ENCODE results near the gene SPAG9.

SPAG9 gene

DNA sequence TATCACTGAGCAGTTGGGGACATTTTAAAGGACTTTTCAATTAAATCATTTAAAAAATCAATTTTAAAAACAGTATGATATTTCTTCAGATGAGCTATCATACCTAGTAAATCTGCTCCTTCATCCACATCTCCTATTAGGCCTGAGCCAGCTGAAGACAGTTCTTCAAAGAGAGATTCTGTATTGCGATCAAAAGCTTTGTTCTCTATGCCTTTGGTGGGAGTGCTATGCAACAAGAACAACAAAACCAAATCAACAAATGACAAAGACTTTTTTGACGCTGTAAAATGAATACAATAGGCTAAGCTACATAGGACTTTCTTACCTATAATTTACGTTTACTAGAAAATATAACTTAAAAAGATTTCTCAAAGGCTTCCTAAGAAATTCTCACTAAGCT, 106.5 kb downstream of the SPAG9 start:
- H2BK5ac ChIP-seq (ENCODE audit: low read depth, low read length, poor library complexity, severe bottlenecking): no peak overlapping the region
- H2AFZ ChIP-seq (ENCODE audit: low read depth, low read length): no peak overlapping the region
- peaks cover 15% of the 10 kb centered on the region for H3K79me1 ChIP-seq (replicated peaks; ENCODE audit: low read length, poor library complexity, severe bottlenecking)
- no peaks in the 10 kb centered on the region for H3K4me1 ChIP-seq (ENCODE audit: control insufficient read depth, insufficient read depth, low read depth, low read length)
- no peaks in the 10 kb centered on the region for H3K9me3 ChIP-seq (ENCODE audit: control insufficient read depth, low read length)
- no peak overlapping the region for H3K4ac ChIP-seq (ENCODE audit: low read depth in 1 of 2, low read length in 2 of 2)
- no peak overlapping the region for H3K4me2 ChIP-seq (ENCODE audit: low read length, poor library complexity, severe bottlenecking)
- peak overlapping the region; percentile 70 for H3K9ac ChIP-seq (ENCODE audit: low read length)
- DNase-seq: no peak
- H2AK5ac ChIP-seq (ENCODE audit: low read length, severe bottlenecking): no peak overlapping the region
- H3K18ac ChIP-seq (ENCODE audit: low read depth in 1 of 2, low read length in 2 of 2): no peak overlapping the region
- WGBS: 91% methylated on average over 1 of the region's 3 CpGs
- no peak overlapping the region for H3K14ac ChIP-seq (ENCODE audit: low read length in 2 of 2)
- H3K4me3 ChIP-seq (ENCODE audit: insufficient read depth in 1 of 2, low read depth in 1 of 2, low read length in 2 of 2): no peak overlapping the region
- H2BK120ac ChIP-seq (ENCODE audit: low read depth, low read length): no peak overlapping the region
- H3K23ac ChIP-seq (ENCODE audit: low read length in 2 of 2): no peak overlapping the region
- no peak overlapping the region for H2BK15ac ChIP-seq (ENCODE audit: low read depth, poor library complexity, severe bottlenecking)
- no peaks in the 10 kb centered on the region for H3K27me3 ChIP-seq (ENCODE audit: control insufficient read depth in 1 of 2, insufficient read depth in 1 of 2, low read length in 2 of 2)
- peaks cover 9 to 70% of the 10 kb centered on the region in 2 experiments for H3K36me3 ChIP-seq (ENCODE audit: control insufficient read depth in 1 of 2, insufficient read depth in 2 of 2, low read depth in 1 of 2, low read length in 2 of 2)
- H4K91ac ChIP-seq (ENCODE audit: low read length): no peak overlapping the region
- no peak overlapping the region for H4K8ac ChIP-seq (ENCODE audit: low read length)
- no peak overlapping the region for H3K27ac ChIP-seq (ENCODE audit: low read length, poor library complexity, severe bottlenecking)
- H2BK12ac ChIP-seq (ENCODE audit: low read length in 2 of 2): no peak overlapping the region

DNA sequence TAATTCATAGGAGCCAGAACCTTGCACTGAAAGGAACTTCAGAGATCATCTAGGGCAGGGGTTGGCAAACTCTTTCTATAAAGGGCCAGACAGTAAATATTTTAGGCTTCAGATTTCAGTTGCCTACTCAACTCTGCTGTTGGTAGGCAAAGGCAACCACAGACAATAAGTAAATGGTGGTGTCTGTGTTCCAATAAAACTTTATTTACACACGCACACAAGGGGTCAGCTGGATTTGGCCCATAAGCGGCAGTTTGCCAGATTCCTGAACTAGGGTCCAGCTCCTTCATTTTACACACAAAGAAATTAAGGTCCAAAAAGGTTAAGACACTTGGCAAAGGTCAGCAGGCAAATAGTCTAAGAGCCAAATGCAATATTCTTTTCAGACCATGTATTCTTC, 107.3 kb downstream of the SPAG9 start:
- Histone ChIP-seq H3K27ac (ENCODE audit: low read length, poor library complexity, severe bottlenecking) (no peak overlapping the region), H2AK5ac (ENCODE audit: low read length, severe bottlenecking) (no peak overlapping the region), H3K36me3 (ENCODE audit: control insufficient read depth in 1 of 2, insufficient read depth in 2 of 2, low read depth in 1 of 2, low read length in 2 of 2) (peaks cover 3 to 68% of the 10 kb centered on the region in 2 experiments), H2BK12ac (ENCODE audit: low read length in 2 of 2) (no peak overlapping the region), H3K14ac (ENCODE audit: low read length in 2 of 2) (no peak overlapping the region), H4K8ac (ENCODE audit: low read length) (no peak overlapping the region), H3K23ac (ENCODE audit: low read length in 2 of 2) (no peak overlapping the region), H2BK5ac (ENCODE audit: low read depth, low read length, poor library complexity, severe bottlenecking) (no peak overlapping the region), H4K91ac (ENCODE audit: low read length) (no peak overlapping the region), H3K18ac (ENCODE audit: low read depth in 1 of 2, low read length in 2 of 2) (no peak overlapping the region), H2BK120ac (ENCODE audit: low read depth, low read length) (no peak overlapping the region), H3K4ac (ENCODE audit: low read depth in 1 of 2, low read length in 2 of 2) (no peak overlapping the region), H3K4me1 (ENCODE audit: control insufficient read depth, insufficient read depth, low read depth, low read length) (no peaks in the 10 kb centered on the region), H3K27me3 (ENCODE audit: control insufficient read depth in 1 of 2, insufficient read depth in 1 of 2, low read length in 2 of 2) (no peaks in the 10 kb centered on the region), H3K4me2 (ENCODE audit: low read length, poor library complexity, severe bottlenecking) (no peak overlapping the region), H3K4me3 (ENCODE audit: insufficient read depth in 1 of 2, low read depth in 1 of 2, low read length in 2 of 2) (no peak overlapping the region), H2BK15ac (ENCODE audit: low read depth, poor library complexity, severe bottlenecking) (no peak overlapping the region), H3K79me1 (replicated peaks; ENCODE audit: low read length, poor library complexity, severe bottlenecking) (peaks cover 12% of the 10 kb centered on the region), H2AFZ (ENCODE audit: low read depth, low read length) (no peak overlapping the region), H3K9me3 (ENCODE audit: control insufficient read depth, low read length) (no peaks in the 10 kb centered on the region), H3K9ac (ENCODE audit: low read length) (no peak overlapping the region)
- DNase-seq: no peak
- 97% methylated on average over 2 of the region's 2 CpGs for WGBS

DNA sequence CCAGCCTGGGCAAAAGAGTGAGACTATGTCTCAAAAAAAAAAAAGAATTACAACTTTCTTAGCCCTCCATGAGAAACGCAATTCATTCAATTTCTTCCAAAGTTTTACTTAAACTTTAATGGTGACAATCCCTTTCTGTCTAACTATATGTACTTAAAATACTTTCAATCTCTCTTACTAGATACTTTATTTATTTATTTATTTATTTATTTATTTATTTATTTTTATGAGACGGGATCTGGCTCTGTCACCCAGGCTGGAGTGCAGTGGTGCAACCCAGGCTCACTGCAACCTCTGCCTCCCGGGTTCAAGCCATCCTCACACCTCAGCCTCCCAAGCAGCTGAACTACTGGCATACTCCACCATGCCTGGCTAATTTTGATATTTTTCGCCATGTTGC, 108.1 kb downstream of the SPAG9 start:
- Histone ChIP-seq H4K91ac (ENCODE audit: low read length) (no peak overlapping the region), H3K4ac (ENCODE audit: low read depth in 1 of 2, low read length in 2 of 2) (no peak overlapping the region), H2AK5ac (ENCODE audit: low read length, severe bottlenecking) (no peak overlapping the region), H2AFZ (ENCODE audit: low read depth, low read length) (no peak overlapping the region), H2BK12ac (ENCODE audit: low read length in 2 of 2) (no peak overlapping the region), H3K4me2 (ENCODE audit: low read length, poor library complexity, severe bottlenecking) (no peak overlapping the region), H3K9me3 (ENCODE audit: control insufficient read depth, low read length) (no peaks in the 10 kb centered on the region), H3K23ac (ENCODE audit: low read length in 2 of 2) (no peak overlapping the region), H3K4me3 (ENCODE audit: insufficient read depth in 1 of 2, low read depth in 1 of 2, low read length in 2 of 2) (no peak overlapping the region), H3K36me3 (ENCODE audit: control insufficient read depth in 1 of 2, insufficient read depth in 2 of 2, low read depth in 1 of 2, low read length in 2 of 2) (peaks cover 3 to 70% of the 10 kb centered on the region in 2 experiments), H2BK5ac (ENCODE audit: low read depth, low read length, poor library complexity, severe bottlenecking) (no peak overlapping the region), H2BK120ac (ENCODE audit: low read depth, low read length) (no peak overlapping the region), H3K9ac (ENCODE audit: low read length) (no peak overlapping the region), H2BK15ac (ENCODE audit: low read depth, poor library complexity, severe bottlenecking) (no peak overlapping the region), H3K14ac (ENCODE audit: low read length in 2 of 2) (no peak overlapping the region), H4K8ac (ENCODE audit: low read length) (no peak overlapping the region), H3K27ac (ENCODE audit: low read length, poor library complexity, severe bottlenecking) (no peak overlapping the region), H3K4me1 (ENCODE audit: control insufficient read depth, insufficient read depth, low read depth, low read length) (no peaks in the 10 kb centered on the region), H3K27me3 (ENCODE audit: control insufficient read depth in 1 of 2, insufficient read depth in 1 of 2, low read length in 2 of 2) (no peaks in the 10 kb centered on the region), H3K18ac (ENCODE audit: low read depth in 1 of 2, low read length in 2 of 2) (no peak overlapping the region), H3K79me1 (replicated peaks; ENCODE audit: low read length, poor library complexity, severe bottlenecking) (peaks cover 12% of the 10 kb centered on the region)
- no peak for DNase-seq
- over 99% methylated on average over 3 of the region's 4 CpGs for WGBS

DNA sequence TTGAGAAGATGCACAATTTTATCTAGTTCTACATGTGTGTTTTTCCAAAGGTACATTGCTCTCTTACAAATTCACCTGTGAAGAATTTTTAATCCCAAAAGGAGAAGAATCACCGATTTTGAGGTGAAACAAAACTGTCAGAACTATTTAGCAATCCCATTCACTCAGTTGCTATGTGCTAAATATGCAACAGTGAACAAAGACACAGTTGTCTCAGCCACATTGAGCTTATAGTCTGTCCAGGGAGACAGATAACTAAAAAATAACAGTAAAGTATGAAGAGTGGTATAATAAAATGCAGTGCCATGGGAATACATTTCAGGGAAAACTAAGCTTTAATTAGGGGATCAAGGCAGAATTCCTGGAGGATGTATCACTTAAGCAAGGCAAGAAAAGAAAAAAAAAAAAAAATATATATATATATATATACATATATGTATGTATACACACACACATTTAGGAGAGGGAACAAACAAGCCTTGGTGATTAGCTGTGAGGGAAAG, 110.4 kb downstream of the SPAG9 start:
- 100% methylated on average over 1 of the region's 1 CpG for WGBS
- Histone ChIP-seq H3K9ac (ENCODE audit: low read length) (no peak overlapping the region), H4K8ac (ENCODE audit: low read length) (no peak overlapping the region)

More for the DNA sequence above, 110.4 kb downstream of the SPAG9 start:
- Histone ChIP-seq H3K27me3 (ENCODE audit: control insufficient read depth in 1 of 2, insufficient read depth in 1 of 2, low read length in 2 of 2) (no peaks in the 10 kb centered on the region), H3K9me3 (ENCODE audit: control insufficient read depth, low read length) (no peaks in the 10 kb centered on the region), H3K23ac (ENCODE audit: low read length in 2 of 2) (no peak overlapping the region), H3K36me3 (ENCODE audit: control insufficient read depth in 1 of 2, insufficient read depth in 2 of 2, low read depth in 1 of 2, low read length in 2 of 2) (peaks cover 9 to 74% of the 10 kb centered on the region in 2 experiments), H3K4ac (ENCODE audit: low read depth in 1 of 2, low read length in 2 of 2) (no peak overlapping the region), H2AK5ac (ENCODE audit: low read length, severe bottlenecking) (no peak overlapping the region), H3K79me1 (replicated peaks; ENCODE audit: low read length, poor library complexity, severe bottlenecking) (peaks cover 8% of the 10 kb centered on the region), H2BK120ac (ENCODE audit: low read depth, low read length) (no peak overlapping the region), H3K4me1 (ENCODE audit: control insufficient read depth, insufficient read depth, low read depth, low read length) (peaks cover 1% of the 10 kb centered on the region), H3K18ac (ENCODE audit: low read depth in 1 of 2, low read length in 2 of 2) (no peak overlapping the region), H3K27ac (ENCODE audit: low read length, poor library complexity, severe bottlenecking) (no peak overlapping the region), H2BK12ac (ENCODE audit: low read length in 2 of 2) (no peak overlapping the region), H3K4me3 (ENCODE audit: insufficient read depth in 1 of 2, low read depth in 1 of 2, low read length in 2 of 2) (no peak overlapping the region), H2AFZ (ENCODE audit: low read depth, low read length) (no peak overlapping the region), H3K4me2 (ENCODE audit: low read length, poor library complexity, severe bottlenecking) (no peak overlapping the region), H2BK15ac (ENCODE audit: low read depth, poor library complexity, severe bottlenecking) (no peak overlapping the region), H3K14ac (ENCODE audit: low read length in 2 of 2) (no peak overlapping the region), H4K91ac (ENCODE audit: low read length) (no peak overlapping the region), H2BK5ac (ENCODE audit: low read depth, low read length, poor library complexity, severe bottlenecking) (no peak overlapping the region)
- no peak for DNase-seq
